ENCODE results near the gene POLR2F. TPM values are rescaled to one million over a fixed set of nuclear protein-coding genes. Genes with fewer than 3 reads are reported as not detected.

POLR2F gene
- total and polyA plus RNA-seq, 9 of the 15 experiments (the other 6 are each of a cell fraction or from before 2014, with no cell fraction given): 98.9 to 410 (median 168) TPM

DNA sequence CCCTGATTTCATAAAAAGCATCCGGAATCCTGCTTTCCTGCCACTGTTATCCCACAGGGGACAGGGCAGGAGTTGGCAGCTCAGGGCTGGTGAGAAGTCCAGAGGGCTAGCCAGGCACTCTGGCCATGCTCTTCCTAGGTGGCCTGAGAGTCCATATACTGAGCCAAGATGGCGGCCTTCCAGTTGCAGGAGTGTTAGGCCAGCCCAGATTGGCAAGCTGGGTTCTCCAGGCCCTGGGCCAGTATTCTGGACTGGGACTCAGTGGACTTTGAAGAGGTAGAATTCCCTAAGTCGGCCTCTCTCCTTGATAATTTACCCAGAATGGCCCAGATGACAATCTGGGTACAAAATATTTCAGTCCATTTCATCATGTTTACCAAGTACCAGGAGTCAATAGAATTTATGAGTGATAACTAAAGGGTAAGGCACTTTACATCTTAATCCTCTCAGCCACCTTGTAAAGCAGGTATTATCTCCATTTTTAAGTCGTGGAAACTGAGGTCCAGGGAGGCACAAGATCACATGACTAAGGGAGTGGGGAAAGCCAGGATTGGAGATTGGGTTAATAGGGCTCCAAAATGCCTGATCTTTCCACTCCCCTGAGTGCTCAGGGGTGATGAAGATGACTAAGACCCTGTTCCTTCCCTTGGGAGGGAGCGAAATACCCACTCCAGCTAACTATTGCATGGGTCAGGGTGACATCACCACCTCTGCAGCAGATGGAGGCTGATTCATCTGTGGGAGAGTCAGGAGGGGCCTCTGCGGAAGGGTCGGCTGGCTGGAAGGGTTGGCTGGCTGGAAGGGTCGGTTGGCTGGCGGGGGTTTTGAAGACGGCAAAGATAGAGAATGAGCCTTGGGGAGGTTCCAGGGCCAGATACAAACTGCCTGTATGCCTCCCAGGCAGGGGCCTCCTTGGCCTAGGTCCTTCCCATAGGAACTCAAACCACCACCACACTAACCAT lies 48.6 kb upstream of the POLR2F start (continued):
- TF ChIP-seq, protein P1, sequence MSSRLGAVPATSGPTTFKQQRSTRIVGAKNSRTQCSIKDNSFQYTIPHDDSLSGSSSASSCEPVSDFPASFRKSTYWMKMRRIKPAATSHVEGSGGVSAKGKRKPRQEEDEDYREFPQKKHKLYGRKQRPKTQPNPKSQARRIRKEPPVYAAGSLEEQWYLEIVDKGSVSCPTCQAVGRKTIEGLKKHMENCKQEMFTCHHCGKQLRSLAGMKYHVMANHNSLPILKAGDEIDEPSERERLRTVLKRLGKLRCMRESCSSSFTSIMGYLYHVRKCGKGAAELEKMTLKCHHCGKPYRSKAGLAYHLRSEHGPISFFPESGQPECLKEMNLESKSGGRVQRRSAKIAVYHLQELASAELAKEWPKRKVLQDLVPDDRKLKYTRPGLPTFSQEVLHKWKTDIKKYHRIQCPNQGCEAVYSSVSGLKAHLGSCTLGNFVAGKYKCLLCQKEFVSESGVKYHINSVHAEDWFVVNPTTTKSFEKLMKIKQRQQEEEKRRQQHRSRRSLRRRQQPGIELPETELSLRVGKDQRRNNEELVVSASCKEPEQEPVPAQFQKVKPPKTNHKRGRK (tag; IDR thresholded peaks at IDR 0.05): no peak
- peak; percentile 48; the same call in 1 of the 2 replicates for TF ChIP-seq GABPB1 (CRISPR knock-in tag; IDR thresholded peaks at IDR 0.05)
- no peak for TF ChIP-seq CHD2 (IDR thresholded peaks at IDR 0.05; ENCODE audit: low read depth, low read length)
- no peak for TF ChIP-seq ZNF347 (CRISPR knock-in tag; IDR thresholded peaks at IDR 0.05; ENCODE audit: low read depth)
- 0 out of 2 replicates have a peak, but pooled peaks have one; percentile 18 for TF ChIP-seq GABPA (tag; conservative IDR thresholded peaks at IDR 0.05; ENCODE audit: low read depth)
- TF ChIP-seq, protein P2, sequence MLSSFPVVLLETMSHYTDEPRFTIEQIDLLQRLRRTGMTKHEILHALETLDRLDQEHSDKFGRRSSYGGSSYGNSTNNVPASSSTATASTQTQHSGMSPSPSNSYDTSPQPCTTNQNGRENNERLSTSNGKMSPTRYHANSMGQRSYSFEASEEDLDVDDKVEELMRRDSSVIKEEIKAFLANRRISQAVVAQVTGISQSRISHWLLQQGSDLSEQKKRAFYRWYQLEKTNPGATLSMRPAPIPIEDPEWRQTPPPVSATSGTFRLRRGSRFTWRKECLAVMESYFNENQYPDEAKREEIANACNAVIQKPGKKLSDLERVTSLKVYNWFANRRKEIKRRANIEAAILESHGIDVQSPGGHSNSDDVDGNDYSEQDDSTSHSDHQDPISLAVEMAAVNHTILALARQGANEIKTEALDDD (IDR thresholded peaks at IDR 0.05): peak; percentile 22; the same call in 1 of the 2 replicates
- TF ChIP-seq GTF2A2 (tag; IDR thresholded peaks at IDR 0.05): no peak; the same call in 1 of the 2 replicates
- no peak for TF ChIP-seq ZBTB8A (IDR thresholded peaks at IDR 0.05; ENCODE audit: partially characterized antibody)
- TF ChIP-seq, protein P3, sequence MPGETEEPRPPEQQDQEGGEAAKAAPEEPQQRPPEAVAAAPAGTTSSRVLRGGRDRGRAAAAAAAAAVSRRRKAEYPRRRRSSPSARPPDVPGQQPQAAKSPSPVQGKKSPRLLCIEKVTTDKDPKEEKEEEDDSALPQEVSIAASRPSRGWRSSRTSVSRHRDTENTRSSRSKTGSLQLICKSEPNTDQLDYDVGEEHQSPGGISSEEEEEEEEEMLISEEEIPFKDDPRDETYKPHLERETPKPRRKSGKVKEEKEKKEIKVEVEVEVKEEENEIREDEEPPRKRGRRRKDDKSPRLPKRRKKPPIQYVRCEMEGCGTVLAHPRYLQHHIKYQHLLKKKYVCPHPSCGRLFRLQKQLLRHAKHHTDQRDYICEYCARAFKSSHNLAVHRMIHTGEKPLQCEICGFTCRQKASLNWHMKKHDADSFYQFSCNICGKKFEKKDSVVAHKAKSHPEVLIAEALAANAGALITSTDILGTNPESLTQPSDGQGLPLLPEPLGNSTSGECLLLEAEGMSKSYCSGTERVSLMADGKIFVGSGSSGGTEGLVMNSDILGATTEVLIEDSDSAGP (CRISPR knock-in tag; IDR thresholded peaks at IDR 0.05): no peak
- no peak for TF ChIP-seq HMG20B (CRISPR knock-in tag; IDR thresholded peaks at IDR 0.05)
- TF ChIP-seq ZNF445 (CRISPR knock-in tag; IDR thresholded peaks at IDR 0.05; ENCODE audit: low read depth): no peak
- no peak for TF ChIP-seq PTRF (tag; IDR thresholded peaks at IDR 0.05)
- TF ChIP-seq, protein P4, sequence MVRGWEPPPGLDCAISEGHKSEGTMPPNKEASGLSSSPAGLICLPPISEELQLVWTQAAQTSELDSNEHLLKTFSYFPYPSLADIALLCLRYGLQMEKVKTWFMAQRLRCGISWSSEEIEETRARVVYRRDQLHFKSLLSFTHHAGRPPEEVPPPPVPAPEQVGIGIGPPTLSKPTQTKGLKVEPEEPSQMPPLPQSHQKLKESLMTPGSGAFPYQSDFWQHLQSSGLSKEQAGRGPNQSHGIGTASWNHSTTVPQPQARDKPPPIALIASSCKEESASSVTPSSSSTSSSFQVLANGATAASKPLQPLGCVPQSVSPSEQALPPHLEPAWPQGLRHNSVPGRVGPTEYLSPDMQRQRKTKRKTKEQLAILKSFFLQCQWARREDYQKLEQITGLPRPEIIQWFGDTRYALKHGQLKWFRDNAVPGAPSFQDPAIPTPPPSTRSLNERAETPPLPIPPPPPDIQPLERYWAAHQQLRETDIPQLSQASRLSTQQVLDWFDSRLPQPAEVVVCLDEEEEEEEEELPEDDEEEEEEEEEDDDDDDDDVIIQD (CRISPR knock-in tag; IDR thresholded peaks at IDR 0.05): no peak
- TF ChIP-seq NR1H2 (CRISPR knock-in tag; IDR thresholded peaks at IDR 0.05): no peak
- TF ChIP-seq, protein P5, sequence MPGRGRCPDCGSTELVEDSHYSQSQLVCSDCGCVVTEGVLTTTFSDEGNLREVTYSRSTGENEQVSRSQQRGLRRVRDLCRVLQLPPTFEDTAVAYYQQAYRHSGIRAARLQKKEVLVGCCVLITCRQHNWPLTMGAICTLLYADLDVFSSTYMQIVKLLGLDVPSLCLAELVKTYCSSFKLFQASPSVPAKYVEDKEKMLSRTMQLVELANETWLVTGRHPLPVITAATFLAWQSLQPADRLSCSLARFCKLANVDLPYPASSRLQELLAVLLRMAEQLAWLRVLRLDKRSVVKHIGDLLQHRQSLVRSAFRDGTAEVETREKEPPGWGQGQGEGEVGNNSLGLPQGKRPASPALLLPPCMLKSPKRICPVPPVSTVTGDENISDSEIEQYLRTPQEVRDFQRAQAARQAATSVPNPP (IDR thresholded peaks at IDR 0.05; ENCODE audit: borderline replicate concordance, insufficient read depth, insufficient read length): no peak
- no peak for TF ChIP-seq ZNF146 (CRISPR knock-in tag; IDR thresholded peaks at IDR 0.05; ENCODE audit: unreplicated experiment)
